GM19023 (cell line): Measurements from ENCODE around the gene CDH23.
A peak's percentile ranks its signal among the peaks of the same experiment; 100 is the strongest.

ENCODE experiments used
- ATAC-seq: cut with Tn5 transposase; IDR thresholded peaks from one replicate; pipeline ENCODE4 v1.9.1; 2021; ENCODE audit warnings: mild to moderate bottlenecking, moderate library complexity; ENCODE audit not compliant: unreplicated experiment

CDH23 gene

GRCh38 chr10:71671994-71672946 lies 275.6 kb downstream of the CDH23 start:
- ATAC-seq = no peak

- no peak for ATAC-seq
These were observed 278.7 kb downstream of the CDH23 start for GRCh38 chr10:71675295-71675970.

- no peak for ATAC-seq
These were observed 280.5 kb downstream of the CDH23 start for GRCh38 chr10:71677261-71677660.

GRCh38 chr10:71678057-71678805 lies 281.5 kb downstream of the CDH23 start:
- no peak for ATAC-seq

- ATAC-seq = no peak
These were observed 282.7 kb downstream of the CDH23 start for GRCh38 chr10:71679425-71679824.

GRCh38 chr10:71681977-71682376 lies 285.3 kb downstream of the CDH23 start:
- ATAC-seq = no peak

GRCh38 chr10:71683301-71683700 lies 286.6 kb downstream of the CDH23 start:
- ATAC-seq = no peak

GRCh38 chr10:71684356-71685173 lies 287.8 kb downstream of the CDH23 start:
- no peak for ATAC-seq

GRCh38 chr10:71685554-71686232 lies 289.0 kb downstream of the CDH23 start:
- no peak for ATAC-seq

- ATAC-seq = no peak
These were observed 290.4 kb downstream of the CDH23 start for GRCh38 chr10:71687077-71687476.

- no peak for ATAC-seq
These were observed 290.8 kb downstream of the CDH23 start for GRCh38 chr10:71687480-71687879.

- no peak for ATAC-seq
These were observed 291.5 kb downstream of the CDH23 start for GRCh38 chr10:71688256-71688655.

GRCh38 chr10:71690094-71690720 lies 293.5 kb downstream of the CDH23 start:
- ATAC-seq = no peak

GRCh38 chr10:71691405-71691804 lies 294.7 kb downstream of the CDH23 start:
- no peak for ATAC-seq

GRCh38 chr10:71692598-71693306 lies 296.0 kb downstream of the CDH23 start:
- ATAC-seq = no peak

- no peak for ATAC-seq
These were observed 296.7 kb downstream of the CDH23 start for GRCh38 chr10:71693377-71693776.

- peak; percentile 27 for ATAC-seq
These were observed 297.4 kb downstream of the CDH23 start for GRCh38 chr10:71694039-71694501.

- ATAC-seq = peak; percentile 83
These were observed 297.8 kb downstream of the CDH23 start for GRCh38 chr10:71694567-71694968.
